Lower leg skin (tissue), 4 donors: Measurements from ENCODE around the gene LIPE. TPM values are rescaled to one million over a fixed set of nuclear protein-coding genes. Genes with fewer than 3 reads are reported as not detected.

ENCODE experiments used
- DNase-seq, 2 donors: peaks; one replicate each; pipeline ENCODE4 v3.0.0-alpha.2; 2019; ENCODE audit warnings: low spot score in 2 of 2
- H3K4me3 ChIP-seq: fragments of 200-600 bp; sonication (generic); 2 replicates; pipeline ENCODE4 v1.5.1; 2017; ENCODE audit warnings: mild to moderate bottlenecking, low read depth; ENCODE audit not compliant: poor library complexity, severe bottlenecking
- POLR2A ChIP-seq, 2 donors: fragments of 450-650 bp; IDR thresholded peaks; one replicate each; pipeline ENCODE4 v1.6.1; 2016 to 2017; ENCODE audit warnings: antibody characterized with exemption in 2 of 2, mild to moderate bottlenecking in 1 of 2, moderate library complexity in 1 of 2
- WGBS, 2 donors: methylation state at CpG; one replicate each; pipeline ENCODE4 v1.1.5; 2018; 5-methylcytosine and 5-hydroxymethylcytosine counted together
- intact Hi-C: fragments of 100-400 bp; cut with DNase I; formaldehyde crosslinking; loops from one replicate; pipeline ENCODE4 v1.15.0; 2023; ENCODE audit warnings: low total_unique reads
- total RNA-seq, 4 donors: library from RNA; depleted of rRNA; stranded (reverse); fragments of >200 nt; gene quantifications; one replicate each; pipeline ENCODE4 v1.1.0, GENCODE V29; 2016
- TF ChIP-seq, protein P1 (sequence below), 3 donors: fragments of 450-650 bp; IDR thresholded peaks; one replicate each; pipeline ENCODE4 v1.5.1; 2016; ENCODE audit warnings: antibody characterized with exemption in 3 of 3, mild to moderate bottlenecking in 3 of 3, moderate library complexity in 2 of 3

LIPE gene
- total RNA-seq, 4 donors from 2014 or later, result 20.9 to 96.9 (median 55.9) TPM

DNA sequence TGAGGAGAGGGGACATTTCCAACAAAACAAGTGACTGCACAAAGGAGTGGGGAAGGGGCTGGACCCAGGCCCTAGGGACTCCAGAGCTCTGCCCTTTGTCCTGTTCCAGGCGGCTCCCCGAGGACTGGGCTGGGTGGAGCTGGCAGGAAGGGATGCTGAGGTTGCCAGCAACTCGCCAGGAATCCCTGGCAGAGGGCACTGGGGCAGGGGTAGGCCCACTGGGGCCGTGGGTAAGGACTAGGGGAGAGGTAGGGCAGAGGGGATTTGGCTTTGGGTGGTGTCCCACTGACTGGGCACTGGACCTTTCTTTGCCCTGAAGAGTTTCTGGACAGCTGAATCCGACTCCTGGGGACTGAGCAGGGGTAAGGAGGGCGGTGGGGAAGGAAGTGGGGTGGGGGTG is 7.9 kb downstream of the LIPE start:
- TF ChIP-seq, protein P1, sequence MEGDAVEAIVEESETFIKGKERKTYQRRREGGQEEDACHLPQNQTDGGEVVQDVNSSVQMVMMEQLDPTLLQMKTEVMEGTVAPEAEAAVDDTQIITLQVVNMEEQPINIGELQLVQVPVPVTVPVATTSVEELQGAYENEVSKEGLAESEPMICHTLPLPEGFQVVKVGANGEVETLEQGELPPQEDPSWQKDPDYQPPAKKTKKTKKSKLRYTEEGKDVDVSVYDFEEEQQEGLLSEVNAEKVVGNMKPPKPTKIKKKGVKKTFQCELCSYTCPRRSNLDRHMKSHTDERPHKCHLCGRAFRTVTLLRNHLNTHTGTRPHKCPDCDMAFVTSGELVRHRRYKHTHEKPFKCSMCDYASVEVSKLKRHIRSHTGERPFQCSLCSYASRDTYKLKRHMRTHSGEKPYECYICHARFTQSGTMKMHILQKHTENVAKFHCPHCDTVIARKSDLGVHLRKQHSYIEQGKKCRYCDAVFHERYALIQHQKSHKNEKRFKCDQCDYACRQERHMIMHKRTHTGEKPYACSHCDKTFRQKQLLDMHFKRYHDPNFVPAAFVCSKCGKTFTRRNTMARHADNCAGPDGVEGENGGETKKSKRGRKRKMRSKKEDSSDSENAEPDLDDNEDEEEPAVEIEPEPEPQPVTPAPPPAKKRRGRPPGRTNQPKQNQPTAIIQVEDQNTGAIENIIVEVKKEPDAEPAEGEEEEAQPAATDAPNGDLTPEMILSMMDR (IDR thresholded peaks at IDR 0.05), result no peak
- no peak for TF ChIP-seq POLR2A (IDR thresholded peaks at IDR 0.05)
- intact Hi-C loops, result no loop called here
- 36 to 49% methylated on average over 6 of the region's 6 CpGs for WGBS, 2 donors
- DNase-seq, result no peak
- no peak overlapping the region for H3K4me3 ChIP-seq

- 68 to 84% methylated on average over 2 to 4 of the region's 4 CpGs for WGBS, 2 donors
- TF ChIP-seq, protein P1 (IDR thresholded peaks at IDR 0.05), result no peak
- no peak for TF ChIP-seq POLR2A (IDR thresholded peaks at IDR 0.05)
- no peak for DNase-seq
- intact Hi-C loops, result no loop called here
- no peak overlapping the region for H3K4me3 ChIP-seq
Measured at GRCh38 chr19:42412661-42413076, 14.5 kb downstream of the LIPE start.

DNA sequence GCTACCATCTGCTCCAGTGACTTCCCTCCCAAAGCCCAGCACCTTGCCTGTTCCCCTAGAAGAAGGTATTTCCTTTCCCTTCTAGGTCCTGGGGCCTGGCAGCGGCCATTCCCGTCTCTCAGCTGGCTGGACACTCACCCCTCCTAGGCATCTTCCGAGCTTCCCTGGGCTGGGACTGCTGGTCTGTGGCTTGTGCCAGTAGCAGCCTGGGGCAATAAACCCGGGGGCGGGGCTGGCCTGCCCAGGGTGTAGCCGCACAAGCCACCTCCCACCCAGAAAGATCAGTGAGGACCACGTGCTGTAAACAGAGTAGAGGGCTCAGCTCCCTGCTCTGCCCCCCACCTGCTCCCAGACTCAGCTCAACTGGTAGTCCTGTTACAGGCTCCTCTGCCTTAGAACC is 15.0 kb downstream of the LIPE start:
- H3K4me3 ChIP-seq, result no peak overlapping the region
- intact Hi-C loops, result no loop called here
- DNase-seq, result no peak
- TF ChIP-seq, protein P1 (IDR thresholded peaks at IDR 0.05), result no peak
- TF ChIP-seq POLR2A (IDR thresholded peaks at IDR 0.05), result no peak
- WGBS, 2 donors, result 46 to 47% methylated on average over 7 of the region's 7 CpGs

GRCh38 chr19:42411581-42412178 is 15.5 kb downstream of the LIPE start:
- intact Hi-C loops, result no loop called here
- H3K4me3 ChIP-seq, result no peak overlapping the region
- 90 to 97% methylated on average over 8 of the region's 8 CpGs for WGBS, 2 donors
- TF ChIP-seq, protein P1 (IDR thresholded peaks at IDR 0.05), result no peak
- TF ChIP-seq POLR2A (IDR thresholded peaks at IDR 0.05), result no peak
- DNase-seq, result peak in 1 of 2 donors; percentile 83

DNA sequence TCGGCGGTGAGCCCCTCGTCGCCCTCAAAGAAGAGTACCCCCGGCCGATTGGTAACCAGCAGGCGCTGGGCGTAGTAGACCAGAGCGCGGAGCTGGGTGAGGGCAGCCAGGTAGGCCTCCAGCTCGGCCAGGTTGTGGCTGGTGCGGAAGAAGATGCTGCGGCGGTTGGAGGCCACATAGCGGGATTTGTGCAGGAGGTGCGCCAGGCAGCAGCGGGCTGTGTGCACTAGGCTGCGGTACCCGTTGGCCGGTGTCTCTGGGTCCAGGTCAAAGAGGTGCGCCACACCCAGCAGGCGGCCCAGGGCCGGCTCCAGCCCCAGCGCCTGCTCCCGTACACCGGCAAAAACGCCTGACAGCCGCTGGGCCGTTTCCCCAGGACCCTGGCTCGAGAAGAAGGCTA is 16.8 kb downstream of the LIPE start:
- intact Hi-C loops, result no loop called here
- no peak for TF ChIP-seq POLR2A (IDR thresholded peaks at IDR 0.05)
- TF ChIP-seq, protein P1 (IDR thresholded peaks at IDR 0.05), result no peak
- DNase-seq, result no peak
- no peak overlapping the region for H3K4me3 ChIP-seq
- WGBS, 2 donors, result 92 to 96% methylated on average over 24 of the region's 30 CpGs

GRCh38 chr19:42409477-42409876 is 17.7 kb downstream of the LIPE start:
- intact Hi-C loops, result no loop called here
- DNase-seq, result no peak
- 63 to 73% methylated on average over 6 of the region's 6 CpGs for WGBS, 2 donors
- H3K4me3 ChIP-seq, result no peak overlapping the region
- TF ChIP-seq POLR2A (IDR thresholded peaks at IDR 0.05), result no peak
- TF ChIP-seq, protein P1 (IDR thresholded peaks at IDR 0.05), result no peak
